ENCODE measurements around the gene GNLY. TPM values are rescaled to one million over a fixed set of nuclear protein-coding genes. Genes with fewer than 3 reads are reported as not detected.
A peak's percentile ranks its signal among the peaks of the same experiment; 100 is the strongest.

GNLY gene
- total and polyA plus RNA-seq, 2 experiments from 2014 or later = not detected

DNA sequence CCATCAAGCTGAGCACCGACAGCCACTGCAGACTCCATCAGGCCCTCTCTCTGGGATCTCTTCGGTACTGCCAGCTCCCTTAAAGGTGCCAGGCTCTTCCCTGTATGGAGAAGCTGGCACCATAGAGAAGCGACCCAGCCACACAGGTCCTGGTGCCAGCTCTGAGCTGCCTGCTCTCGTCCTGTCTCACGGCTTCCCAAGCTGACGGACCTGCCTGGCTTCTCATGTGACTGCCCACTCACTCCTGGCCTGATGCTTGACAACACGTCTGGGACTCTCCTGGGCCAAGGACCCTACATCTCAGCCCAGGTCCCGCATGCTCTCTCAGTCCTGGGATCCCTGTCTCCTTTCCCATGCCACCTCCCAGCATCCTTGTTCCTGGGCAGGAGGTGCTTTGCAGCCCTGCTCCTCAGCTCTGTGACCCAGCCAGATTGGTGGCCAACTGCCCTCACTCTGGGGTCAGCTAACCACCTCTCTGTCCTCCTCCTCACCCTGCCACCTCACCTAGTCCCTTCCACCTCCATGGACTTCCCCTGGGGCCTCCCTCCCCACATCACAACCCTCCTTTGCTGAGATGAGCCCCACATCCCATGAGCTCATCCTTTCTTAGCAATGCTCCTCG is 47.2 kb downstream of the GNLY start:
- Histone ChIP-seq H3K36me3 (replicated peaks; ENCODE audit: insufficient read depth, low read depth) (no peaks in the 10 kb centered on the region), H3K79me2 (no peaks in the 10 kb centered on the region), H3K9me3 (ENCODE audit: low read depth) (no peaks in the 10 kb centered on the region), H3K9me2 (replicated peaks; ENCODE audit: insufficient read depth) (no peaks in the 10 kb centered on the region), H2AFZ (no peak overlapping the region), H3K4me2 (peak overlapping the region; percentile 67), H3K4me3 (no peak overlapping the region), H3K27ac (peak overlapping the region; percentile 93), H4K20me1 (ENCODE audit: insufficient read depth, poor library complexity, severe bottlenecking) (no peaks in the 10 kb centered on the region), H3K4me1 (ENCODE audit: insufficient read depth) (peaks cover 37% of the 10 kb centered on the region), H3K27me3 (peaks cover 6% of the 10 kb centered on the region)
- TF ChIP-seq EZH2 (IDR thresholded peaks at IDR 0.05; ENCODE audit: borderline replicate concordance) (no peak), CTCF (IDR thresholded peaks at IDR 0.05; ENCODE audit: poor library complexity) (no peak), EZH2phosphoT487 (IDR thresholded peaks at IDR 0.05; ENCODE audit: low read depth, severe bottlenecking, unreplicated experiment) (no peak)
- DNase-seq (ENCODE audit: low spot score) = no peak
- 89% methylated on average over 9 of the region's 9 CpGs for WGBS (ENCODE audit: low lambda C conversion rate, missing lambda C conversion rate)

DNA sequence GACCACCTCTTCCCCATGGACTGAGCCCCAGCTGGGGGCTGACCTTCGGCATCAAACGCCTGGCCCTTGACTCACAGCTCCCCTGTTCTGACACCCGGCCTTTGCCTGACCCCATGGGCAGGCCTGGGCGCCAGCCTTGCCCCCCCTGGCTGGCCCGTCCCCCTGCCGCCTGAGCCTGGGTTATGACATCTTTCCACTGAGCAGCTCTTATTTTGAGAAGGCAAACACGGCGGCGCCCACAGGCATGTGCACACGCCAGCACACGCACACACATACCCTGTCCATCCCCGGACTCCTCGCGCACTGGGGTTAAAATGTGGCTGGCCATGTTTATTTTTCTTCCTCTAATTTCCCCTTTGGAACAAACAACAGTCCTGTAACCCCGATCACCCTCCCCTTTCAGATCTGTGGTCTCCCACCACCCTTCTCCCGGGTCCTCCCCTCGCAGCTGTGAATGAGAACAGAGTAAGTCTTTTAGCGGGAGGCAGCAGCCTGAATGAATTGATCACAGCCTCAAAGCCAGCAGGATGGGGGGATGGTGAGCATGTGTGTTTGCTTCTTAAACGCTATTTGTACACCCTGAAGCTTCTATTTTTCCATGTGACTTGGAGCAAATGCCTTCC is 47.8 kb downstream of the GNLY start:
- peak overlapping the region; percentile 67 for H3K4me2 ChIP-seq
- peak overlapping the region; percentile 93 for H3K27ac ChIP-seq
- peaks cover 37% of the 10 kb centered on the region for H3K4me1 ChIP-seq (ENCODE audit: insufficient read depth)
- TF ChIP-seq EZH2phosphoT487 (IDR thresholded peaks at IDR 0.05; ENCODE audit: low read depth, severe bottlenecking, unreplicated experiment) = no peak
- TF ChIP-seq CTCF (IDR thresholded peaks at IDR 0.05; ENCODE audit: poor library complexity) = no peak
- TF ChIP-seq EZH2 (IDR thresholded peaks at IDR 0.05; ENCODE audit: borderline replicate concordance) = no peak
- H3K9me3 ChIP-seq (ENCODE audit: low read depth) = no peaks in the 10 kb centered on the region
- WGBS (ENCODE audit: low lambda C conversion rate, missing lambda C conversion rate) = 61% methylated on average over 19 of the region's 19 CpGs
- peak; percentile 67 for DNase-seq (ENCODE audit: low spot score)
- H4K20me1 ChIP-seq (ENCODE audit: insufficient read depth, poor library complexity, severe bottlenecking) = no peaks in the 10 kb centered on the region
- no peaks in the 10 kb centered on the region for H3K79me2 ChIP-seq
- no peak overlapping the region for H3K4me3 ChIP-seq
- H2AFZ ChIP-seq = no peak overlapping the region
- no peaks in the 10 kb centered on the region for H3K36me3 ChIP-seq (replicated peaks; ENCODE audit: insufficient read depth, low read depth)
- H3K9me2 ChIP-seq (replicated peaks; ENCODE audit: insufficient read depth) = no peaks in the 10 kb centered on the region
- H3K27me3 ChIP-seq = peaks cover 12% of the 10 kb centered on the region

- no peak for TF ChIP-seq EZH2 (IDR thresholded peaks at IDR 0.05; ENCODE audit: borderline replicate concordance)
- TF ChIP-seq EZH2phosphoT487 (IDR thresholded peaks at IDR 0.05; ENCODE audit: low read depth, severe bottlenecking, unreplicated experiment) = no peak
- TF ChIP-seq CTCF (IDR thresholded peaks at IDR 0.05; ENCODE audit: poor library complexity) = no peak
- Histone ChIP-seq H3K27ac (peak overlapping the region; percentile 91), H3K4me3 (no peak overlapping the region), H3K9me3 (ENCODE audit: low read depth) (no peaks in the 10 kb centered on the region), H2AFZ (no peak overlapping the region), H3K9me2 (replicated peaks; ENCODE audit: insufficient read depth) (no peaks in the 10 kb centered on the region), H3K79me2 (no peaks in the 10 kb centered on the region), H4K20me1 (ENCODE audit: insufficient read depth, poor library complexity, severe bottlenecking) (no peaks in the 10 kb centered on the region), H3K27me3 (peaks cover 12% of the 10 kb centered on the region), H3K4me2 (peak overlapping the region; percentile 67), H3K36me3 (replicated peaks; ENCODE audit: insufficient read depth, low read depth) (no peaks in the 10 kb centered on the region), H3K4me1 (ENCODE audit: insufficient read depth) (peaks cover 37% of the 10 kb centered on the region)
- WGBS (ENCODE audit: low lambda C conversion rate, missing lambda C conversion rate) = 91% methylated on average over 10 of the region's 10 CpGs
- DNase-seq (ENCODE audit: low spot score) = peak; percentile 45
Measured at GRCh38 chr2:85743304-85743978, 49.3 kb downstream of the GNLY start.

Measured in hepatocyte (in vitro differentiated cells).